KMS-11 (cell line): ENCODE measurements around the gene COL13A1.

ENCODE experiments used
- H2AFZ ChIP-seq: fragments of 200-600 bp; sonication (generic); 2 replicates; pipeline ENCODE4 v1.6.1; 2016; ENCODE audit warnings: antibody characterized with exemption, mixed run types, low read depth
- H3K27ac ChIP-seq: fragments of 200-600 bp; sonication (generic); 2 replicates; pipeline ENCODE4 v1.6.1; 2016; ENCODE audit warnings: mild to moderate bottlenecking, mixed run types
- H3K27me3 ChIP-seq: fragments of 200-600 bp; sonication (generic); 2 replicates; pipeline ENCODE4 v1.6.1; 2017; ENCODE audit warnings: mild to moderate bottlenecking, low read depth, mixed run types, moderate library complexity; ENCODE audit not compliant: insufficient read depth
- H3K36me3 ChIP-seq: fragments of 200-600 bp; sonication (generic); 2 replicates; pipeline ENCODE4 v1.6.1; 2017; ENCODE audit warnings: mild to moderate bottlenecking, mixed run types; ENCODE audit not compliant: insufficient read depth
- H3K4me1 ChIP-seq: fragments of 200-600 bp; sonication (generic); 2 replicates; pipeline ENCODE4 v1.6.1; 2016; ENCODE audit warnings: mild to moderate bottlenecking, low read depth, mixed run types; ENCODE audit not compliant: poor library complexity, severe bottlenecking
- H3K4me2 ChIP-seq: fragments of 200-600 bp; sonication (generic); 2 replicates; pipeline ENCODE4 v1.7.0; 2016; ENCODE audit warnings: mild to moderate bottlenecking, mixed run types
- H3K4me3 ChIP-seq: fragments of 200-600 bp; sonication (generic); IDR thresholded peaks from 2 replicates; pipeline ENCODE4 v1.6.1; 2017; ENCODE audit warnings: low read depth, low read length, mixed read lengths; ENCODE audit not compliant: insufficient read depth
- H3K79me2 ChIP-seq: fragments of 200-600 bp; sonication (generic); 2 replicates; pipeline ENCODE4 v1.6.1; 2016; ENCODE audit warnings: low read depth, mixed run types; ENCODE audit not compliant: insufficient read depth
- H3K9ac ChIP-seq: fragments of 200-600 bp; sonication (generic); 2 replicates; pipeline ENCODE4 v1.6.1; 2016; ENCODE audit warnings: mild to moderate bottlenecking, mixed run types
- H4K20me1 ChIP-seq: fragments of 200-600 bp; sonication (generic); 2 replicates; pipeline ENCODE4 v1.6.1; 2016; ENCODE audit warnings: mild to moderate bottlenecking, mixed run types; ENCODE audit not compliant: insufficient read depth
- TF ChIP-seq, protein P1 (sequence below): fragments of 200-600 bp; sonication (generic); conservative IDR thresholded peaks from 2 replicates; pipeline ENCODE4 v1.6.1; 2017; ENCODE audit warnings: low read depth, mild to moderate bottlenecking, antibody characterized with exemption, low read length, moderate library complexity, mixed read lengths

Gene COL13A1

DNA sequence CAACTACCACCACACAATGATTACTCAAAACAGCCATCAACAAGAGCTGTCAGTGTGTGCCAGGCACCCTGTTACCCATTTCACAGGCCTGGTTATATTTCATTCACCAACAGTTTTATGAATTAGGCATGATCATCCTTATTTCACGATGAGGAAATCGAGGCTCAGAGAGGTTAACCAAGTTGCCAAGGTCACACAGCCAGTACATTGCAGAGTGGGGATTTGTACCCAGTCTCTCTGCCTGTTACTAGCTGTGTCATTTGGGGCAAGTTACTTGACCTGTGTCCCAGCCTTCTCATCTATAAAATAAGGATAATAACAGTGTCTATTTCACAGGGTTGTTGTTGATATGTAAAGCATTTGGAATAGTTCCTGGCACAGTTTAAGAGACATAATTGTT, 97.2 kb downstream of the COL13A1 start:
- H3K4me1 ChIP-seq, result no peaks in the 10 kb centered on the region
- TF ChIP-seq, protein P1, sequence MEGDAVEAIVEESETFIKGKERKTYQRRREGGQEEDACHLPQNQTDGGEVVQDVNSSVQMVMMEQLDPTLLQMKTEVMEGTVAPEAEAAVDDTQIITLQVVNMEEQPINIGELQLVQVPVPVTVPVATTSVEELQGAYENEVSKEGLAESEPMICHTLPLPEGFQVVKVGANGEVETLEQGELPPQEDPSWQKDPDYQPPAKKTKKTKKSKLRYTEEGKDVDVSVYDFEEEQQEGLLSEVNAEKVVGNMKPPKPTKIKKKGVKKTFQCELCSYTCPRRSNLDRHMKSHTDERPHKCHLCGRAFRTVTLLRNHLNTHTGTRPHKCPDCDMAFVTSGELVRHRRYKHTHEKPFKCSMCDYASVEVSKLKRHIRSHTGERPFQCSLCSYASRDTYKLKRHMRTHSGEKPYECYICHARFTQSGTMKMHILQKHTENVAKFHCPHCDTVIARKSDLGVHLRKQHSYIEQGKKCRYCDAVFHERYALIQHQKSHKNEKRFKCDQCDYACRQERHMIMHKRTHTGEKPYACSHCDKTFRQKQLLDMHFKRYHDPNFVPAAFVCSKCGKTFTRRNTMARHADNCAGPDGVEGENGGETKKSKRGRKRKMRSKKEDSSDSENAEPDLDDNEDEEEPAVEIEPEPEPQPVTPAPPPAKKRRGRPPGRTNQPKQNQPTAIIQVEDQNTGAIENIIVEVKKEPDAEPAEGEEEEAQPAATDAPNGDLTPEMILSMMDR, result no peak

DNA sequence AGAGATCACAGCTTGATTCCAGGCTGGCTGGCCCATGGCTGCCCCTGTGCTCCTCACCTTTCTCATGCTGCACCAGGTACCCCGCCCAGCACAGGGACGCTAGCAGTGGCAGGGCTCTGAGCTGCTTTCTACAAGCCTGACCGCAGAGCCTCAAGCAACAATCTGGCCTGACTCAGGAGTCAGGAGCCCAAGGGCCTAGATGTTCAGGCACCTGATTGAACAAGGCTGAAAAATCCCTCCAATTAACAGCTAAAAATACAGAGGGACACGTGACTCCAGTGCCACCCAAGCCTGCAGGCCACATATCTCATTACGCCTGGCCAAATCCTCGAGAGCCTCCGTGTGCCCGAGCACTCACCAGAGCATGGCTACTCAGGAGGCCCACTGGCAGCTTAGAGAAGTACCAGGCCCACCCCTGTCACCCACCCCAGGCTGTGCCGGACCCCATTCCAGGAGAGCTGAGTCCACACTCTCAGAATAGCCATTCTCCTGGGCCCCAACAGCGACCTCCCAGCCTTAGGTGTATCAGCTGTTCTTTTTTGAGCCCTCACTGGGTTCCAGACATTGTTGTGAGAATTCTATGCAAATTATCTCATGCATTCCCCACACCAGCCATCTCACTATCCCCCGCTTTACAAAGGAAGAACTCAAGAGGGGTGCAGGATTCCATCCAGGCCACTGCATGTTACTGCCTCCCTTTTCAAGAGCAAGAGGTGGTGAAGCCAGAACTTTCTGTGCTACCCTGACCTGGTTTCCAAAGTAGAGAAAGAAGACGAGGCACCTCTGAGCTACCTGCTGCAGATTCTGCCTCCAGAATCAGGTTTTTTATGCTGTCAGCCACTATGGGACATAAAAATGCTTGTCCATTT, 98.3 kb downstream of the COL13A1 start:
- Histone ChIP-seq H3K4me3 (no peak overlapping the region), H3K4me1 (no peaks in the 10 kb centered on the region), H4K20me1 (no peaks in the 10 kb centered on the region), H2AFZ (no peak overlapping the region), H3K27ac (no peak overlapping the region), H3K79me2 (no peaks in the 10 kb centered on the region), H3K36me3 (no peaks in the 10 kb centered on the region), H3K9ac (no peak overlapping the region), H3K4me2 (no peak overlapping the region), H3K27me3 (peaks cover 34% of the 10 kb centered on the region)
- TF ChIP-seq, protein P1, result no peak

More for the DNA sequence above, 97.2 kb downstream of the COL13A1 start:
- H3K4me2 ChIP-seq, result no peak overlapping the region
- no peak overlapping the region for H3K4me3 ChIP-seq
- H3K36me3 ChIP-seq, result no peaks in the 10 kb centered on the region
- no peaks in the 10 kb centered on the region for H4K20me1 ChIP-seq
- no peak overlapping the region for H3K27ac ChIP-seq
- peaks cover 43% of the 10 kb centered on the region for H3K27me3 ChIP-seq
- H3K79me2 ChIP-seq, result no peaks in the 10 kb centered on the region
- no peak overlapping the region for H3K9ac ChIP-seq
- no peak overlapping the region for H2AFZ ChIP-seq

DNA sequence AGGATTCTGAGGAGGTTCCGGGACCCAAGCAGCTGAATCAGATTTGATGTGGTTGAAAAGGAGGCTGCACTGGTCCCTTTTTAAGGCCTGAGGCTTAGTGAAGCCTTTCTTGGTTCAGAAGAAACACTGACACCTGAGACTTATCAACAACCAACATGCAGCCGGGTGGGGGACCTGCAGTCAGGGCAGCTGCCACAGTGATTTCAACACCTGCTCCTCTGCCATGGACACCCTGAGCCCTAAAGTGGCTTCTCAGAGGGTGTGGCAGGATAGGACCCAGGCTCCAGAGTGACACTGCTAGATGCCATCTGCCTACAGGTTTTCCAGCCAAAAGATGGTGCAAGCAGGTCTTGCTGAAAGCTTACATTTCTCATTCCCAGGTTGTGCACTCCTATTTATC, 99.3 kb downstream of the COL13A1 start:
- H3K27me3 ChIP-seq, result peaks cover 26% of the 10 kb centered on the region
- no peaks in the 10 kb centered on the region for H3K4me1 ChIP-seq
- no peaks in the 10 kb centered on the region for H3K79me2 ChIP-seq
- no peaks in the 10 kb centered on the region for H3K36me3 ChIP-seq
- H3K4me3 ChIP-seq, result no peak overlapping the region
- H4K20me1 ChIP-seq, result no peaks in the 10 kb centered on the region
- H3K27ac ChIP-seq, result no peak overlapping the region
- H3K4me2 ChIP-seq, result no peak overlapping the region
- no peak overlapping the region for H3K9ac ChIP-seq
- no peak overlapping the region for H2AFZ ChIP-seq
- TF ChIP-seq, protein P1, result no peak

DNA sequence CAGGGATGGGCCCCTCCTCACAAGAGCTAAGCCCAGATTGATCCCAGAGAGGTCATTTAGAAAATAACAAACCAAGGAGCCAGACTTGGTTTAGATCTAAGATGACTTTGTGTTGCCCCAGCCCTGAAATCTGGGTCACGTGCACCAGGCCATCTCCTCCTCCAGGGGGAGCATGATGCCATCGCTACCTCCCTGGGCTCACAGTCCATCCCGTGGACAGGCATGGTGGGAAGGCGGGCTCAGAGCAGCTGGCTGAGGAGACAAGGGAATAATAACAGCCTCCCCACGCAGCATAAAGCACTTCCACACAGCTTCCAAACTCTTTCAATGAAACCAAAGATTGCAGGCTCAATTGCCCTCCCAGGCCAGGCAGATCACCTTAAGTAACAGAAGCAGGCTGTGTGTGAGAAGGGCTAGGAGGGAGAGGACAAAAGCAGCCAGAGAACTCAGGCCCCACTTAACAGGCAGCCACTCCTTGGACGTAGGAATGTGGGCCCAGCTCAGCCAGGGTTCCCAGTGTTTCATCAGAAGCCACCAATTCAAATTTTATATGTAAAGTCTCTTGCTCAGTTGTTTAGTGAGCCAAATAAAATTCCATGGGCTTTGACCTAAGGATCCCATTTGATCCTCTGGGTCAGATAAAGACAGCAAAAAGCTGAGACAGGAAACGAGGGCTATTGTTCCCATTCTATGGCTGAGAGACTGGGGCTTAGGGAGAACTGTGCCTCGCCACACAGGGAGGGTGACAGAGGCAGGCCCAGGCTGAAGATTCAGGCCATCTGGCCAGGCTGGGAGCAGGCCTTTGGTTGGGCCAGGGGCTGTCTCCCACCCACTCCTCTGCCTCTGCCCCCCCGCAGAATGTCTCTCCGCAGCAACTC, 100.2 kb downstream of the COL13A1 start:
- peaks cover 22% of the 10 kb centered on the region; the same call in 1 of the 2 replicates for H3K27me3 ChIP-seq
- H3K4me1 ChIP-seq, result no peaks in the 10 kb centered on the region
- no peak overlapping the region for H3K4me2 ChIP-seq
- H4K20me1 ChIP-seq, result no peaks in the 10 kb centered on the region
- H3K79me2 ChIP-seq, result no peaks in the 10 kb centered on the region
- H2AFZ ChIP-seq, result no peak overlapping the region
- no peaks in the 10 kb centered on the region for H3K36me3 ChIP-seq
- H3K4me3 ChIP-seq, result no peak overlapping the region
- TF ChIP-seq, protein P1, result peak; percentile 49
- H3K27ac ChIP-seq, result no peak overlapping the region
- H3K9ac ChIP-seq, result no peak overlapping the region
